Stomach smooth muscle (tissue), 2 donors: ENCODE data around the gene SEMA4A.

Experiments used
- H3K27ac ChIP-seq: one replicate; pipeline ENCODE4 v1.7.0; 2013; ENCODE audit warnings: mild to moderate bottlenecking, low read length, inconsistent platforms
- H3K27me3 ChIP-seq, 2 donors: one replicate each; pipeline ENCODE4 v1.7.0; 2013; ENCODE audit warnings: low read length in 2 of 2; ENCODE audit not compliant: insufficient read depth in 2 of 2, control insufficient read depth in 1 of 2
- H3K36me3 ChIP-seq, 2 donors: one replicate each; pipeline ENCODE4 v1.7.0; 2013; ENCODE audit warnings: low read length in 2 of 2; ENCODE audit not compliant: control insufficient read depth in 2 of 2, insufficient read depth in 2 of 2
- H3K4me1 ChIP-seq: one replicate; pipeline ENCODE4 v1.7.0; 2013; ENCODE audit warnings: low read length; ENCODE audit not compliant: control insufficient read depth, insufficient read depth
- H3K4me3 ChIP-seq, 2 donors: one replicate each; pipeline ENCODE4 v1.7.0; 2013; ENCODE audit warnings: low read length in 2 of 2
- H3K9ac ChIP-seq, 2 donors: one replicate each; pipeline ENCODE4 v1.7.0; 2013; ENCODE audit warnings: low read length in 2 of 2, mild to moderate bottlenecking in 1 of 2
- H3K9me3 ChIP-seq, 2 donors: one replicate each; pipeline ENCODE4 v1.7.0; 2013; ENCODE audit warnings: low read length in 2 of 2; ENCODE audit not compliant: control insufficient read depth in 2 of 2
- donor health status: healthy.
- donor health status: Pancreatic carcinoma.

SEMA4A gene

GRCh38 chr1:156191292-156191964, 38.0 kb downstream of the SEMA4A start:
- H3K4me1 ChIP-seq: peaks cover 17% of the 10 kb centered on the region
- no peaks in the 10 kb centered on the region for H3K27me3 ChIP-seq
- no peak overlapping the region for H3K27ac ChIP-seq
- H3K4me3 ChIP-seq: no peak overlapping the region
- H3K9ac ChIP-seq: no peak overlapping the region
- H3K9me3 ChIP-seq: no peaks in the 10 kb centered on the region
- H3K36me3 ChIP-seq: peaks cover 0 to 10% of the 10 kb centered on the region in 2 donors

GRCh38 chr1:156193208-156193487, 39.8 kb downstream of the SEMA4A start:
- Histone ChIP-seq H3K4me3 (peak overlapping the region; percentile 89 to 99), H3K9ac (peak overlapping the region; percentile 85 to 86), H3K36me3 (peaks cover 0 to 12% of the 10 kb centered on the region in 2 donors), H3K4me1 (peaks cover 18% of the 10 kb centered on the region), H3K27me3 (no peaks in the 10 kb centered on the region), H3K9me3 (no peaks in the 10 kb centered on the region), H3K27ac (peak overlapping the region; percentile 76)

DNA sequence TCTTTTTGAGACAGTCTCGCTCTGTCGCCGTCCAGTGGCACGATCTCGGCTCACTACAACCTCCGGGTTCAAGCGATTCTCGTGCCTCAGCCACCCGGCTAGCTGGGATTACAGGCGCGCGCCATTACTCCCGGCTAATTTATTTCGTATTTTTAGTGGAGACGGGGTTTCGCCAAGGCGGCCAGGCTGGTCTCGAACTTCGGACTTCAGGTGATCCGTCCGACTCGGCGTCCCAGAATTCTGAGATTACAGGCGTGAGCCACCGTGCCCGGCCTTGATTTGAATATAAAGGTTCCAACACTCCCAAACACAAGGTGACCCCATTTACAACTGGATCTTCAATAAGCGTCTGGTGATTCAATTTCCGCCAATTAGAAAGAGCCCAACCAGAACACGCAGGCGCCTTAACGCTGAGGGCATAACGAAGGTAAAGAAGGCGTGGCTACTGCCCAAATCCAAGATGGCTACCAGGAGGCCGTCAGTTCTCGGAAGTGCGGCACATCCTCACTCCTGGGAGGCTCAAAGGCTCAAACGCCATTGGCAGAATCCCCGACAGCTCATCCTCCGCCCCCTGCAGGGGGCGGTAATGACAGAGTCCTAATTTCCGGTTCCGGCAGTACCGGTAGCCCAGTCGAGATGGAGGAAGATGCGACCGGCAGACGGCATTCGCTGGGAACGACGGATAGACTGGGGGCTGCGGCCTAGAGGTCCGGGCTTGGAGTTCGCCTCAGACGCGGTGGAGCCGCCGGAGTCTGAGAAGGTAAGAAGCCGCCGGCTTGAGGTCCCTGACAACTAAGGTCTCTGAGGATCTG, 40.3 kb downstream of the SEMA4A start, which contains the start of gene SLC25A44:
SLC25A44 (plus strand) TSS at position 617 of the 812 bp plus-strand sequence. CDS start 5,744 bp downstream, outside the sequence.
- Histone ChIP-seq H3K36me3 (peaks cover 0 to 12% of the 10 kb centered on the region in 2 donors), H3K27ac (peak within 1 kb of the TSS; percentile 76), H3K9ac (peak within 1 kb of the TSS; percentile 85 to 90), H3K4me1 (peaks cover 18% of the 10 kb centered on the region), H3K9me3 (no peaks in the 10 kb centered on the region), H3K27me3 (no peaks in the 10 kb centered on the region), H3K4me3 (peak within 1 kb of the TSS; percentile 93 to 99)

GRCh38 chr1:156194300-156194652, 40.9 kb downstream of the SEMA4A start:
- peak overlapping the region; percentile 76 for H3K27ac ChIP-seq
- no peaks in the 10 kb centered on the region for H3K9me3 ChIP-seq
- peak overlapping the region; percentile 93 to 99 for H3K4me3 ChIP-seq
- H3K9ac ChIP-seq: peak overlapping the region; percentile 80 to 90
- peaks cover 0 to 12% of the 10 kb centered on the region in 2 donors for H3K36me3 ChIP-seq
- no peaks in the 10 kb centered on the region for H3K27me3 ChIP-seq
- H3K4me1 ChIP-seq: peaks cover 18% of the 10 kb centered on the region

GRCh38 chr1:156195853-156196252, 42.5 kb downstream of the SEMA4A start:
- Histone ChIP-seq H3K9ac (no peak overlapping the region), H3K27ac (no peak overlapping the region), H3K4me1 (peaks cover 21% of the 10 kb centered on the region)

DNA sequence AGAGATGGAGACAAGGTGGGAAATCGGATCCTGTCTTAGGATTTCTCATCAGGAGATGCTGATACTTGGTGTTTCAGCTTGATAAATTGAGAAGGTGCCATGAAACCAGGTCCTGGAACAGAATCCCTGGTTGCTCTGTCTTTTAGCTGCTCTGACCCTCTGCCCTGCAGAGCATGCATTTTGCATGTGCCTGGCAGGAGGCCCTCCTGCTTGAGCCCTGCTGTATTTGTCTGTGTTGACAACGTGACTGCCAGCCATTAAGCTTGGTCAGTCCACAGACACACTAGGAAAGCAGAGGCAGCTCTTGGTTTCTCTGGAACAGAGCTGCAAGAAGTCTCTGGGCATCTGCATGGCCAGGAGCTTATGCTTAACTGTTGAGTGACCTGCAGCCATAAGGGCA, 43.1 kb downstream of the SEMA4A start:
- H3K36me3 ChIP-seq: peaks cover 10 to 24% of the 10 kb centered on the region in 2 donors
- H3K4me1 ChIP-seq: peaks cover 21% of the 10 kb centered on the region
- no peak overlapping the region for H3K9ac ChIP-seq
- H3K4me3 ChIP-seq: no peak overlapping the region
- no peaks in the 10 kb centered on the region for H3K9me3 ChIP-seq
- H3K27me3 ChIP-seq: no peaks in the 10 kb centered on the region
- H3K27ac ChIP-seq: no peak overlapping the region

More at GRCh38 chr1:156195853-156196252, 42.5 kb downstream of the SEMA4A start:
- no peaks in the 10 kb centered on the region for H3K9me3 ChIP-seq
- H3K36me3 ChIP-seq: peaks cover 10 to 21% of the 10 kb centered on the region in 2 donors
- H3K27me3 ChIP-seq: no peaks in the 10 kb centered on the region
- no peak overlapping the region for H3K4me3 ChIP-seq

DNA sequence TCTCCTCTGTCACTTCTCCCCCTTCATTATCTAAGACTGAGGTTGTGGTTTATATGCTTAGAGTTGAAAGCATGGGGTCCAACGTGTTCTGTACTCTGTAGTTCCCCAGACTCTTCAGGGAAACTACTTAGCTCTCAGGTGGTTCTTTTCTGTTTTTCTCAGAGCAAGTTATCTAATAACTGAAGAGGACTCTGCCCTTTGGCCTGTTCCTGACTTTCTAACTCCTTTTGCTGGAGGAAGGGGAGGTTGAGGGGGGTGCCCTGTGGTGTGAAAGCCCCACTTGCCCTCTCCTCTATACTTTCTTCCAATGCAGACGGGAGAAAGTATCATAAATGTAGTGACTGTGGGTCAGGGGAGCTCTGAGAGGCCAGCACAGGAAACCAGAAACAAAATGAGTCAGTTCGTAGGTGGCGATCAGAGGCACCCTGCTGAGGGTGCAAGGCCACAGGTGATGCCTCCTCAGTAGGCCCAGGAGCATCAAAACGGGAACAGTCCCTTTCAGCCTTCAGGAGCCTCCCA, 45.5 kb downstream of the SEMA4A start:
- Histone ChIP-seq H3K27me3 (no peaks in the 10 kb centered on the region), H3K9ac (no peak overlapping the region), H3K4me1 (peaks cover 18% of the 10 kb centered on the region), H3K9me3 (no peaks in the 10 kb centered on the region), H3K27ac (no peak overlapping the region), H3K36me3 (peaks cover 15 to 31% of the 10 kb centered on the region in 2 donors), H3K4me3 (no peak overlapping the region)

- no peak overlapping the region for H3K27ac ChIP-seq
- H3K27me3 ChIP-seq: no peaks in the 10 kb centered on the region
- H3K9ac ChIP-seq: peak overlapping the region in 1 of 2 donors; percentile 29
- peaks cover 10% of the 10 kb centered on the region for H3K4me1 ChIP-seq
- H3K9me3 ChIP-seq: no peaks in the 10 kb centered on the region
- no peak overlapping the region for H3K4me3 ChIP-seq
- H3K36me3 ChIP-seq: peaks cover 15 to 31% of the 10 kb centered on the region in 2 donors
Observed at GRCh38 chr1:156200044-156200443, 46.7 kb downstream of the SEMA4A start.

GRCh38 chr1:156203331-156203730, 49.9 kb downstream of the SEMA4A start:
- H3K9me3 ChIP-seq: no peaks in the 10 kb centered on the region
- peaks cover 15 to 22% of the 10 kb centered on the region in 2 donors for H3K36me3 ChIP-seq
- no peak overlapping the region for H3K4me3 ChIP-seq
- no peak overlapping the region for H3K27ac ChIP-seq
- H3K27me3 ChIP-seq: no peaks in the 10 kb centered on the region
- no peak overlapping the region for H3K9ac ChIP-seq
- H3K4me1 ChIP-seq: peaks cover 3% of the 10 kb centered on the region

- H3K27me3 ChIP-seq: no peaks in the 10 kb centered on the region
- peaks cover 3% of the 10 kb centered on the region for H3K4me1 ChIP-seq
- H3K9ac ChIP-seq: no peak overlapping the region
- no peaks in the 10 kb centered on the region for H3K9me3 ChIP-seq
- no peak overlapping the region for H3K27ac ChIP-seq
- no peak overlapping the region for H3K4me3 ChIP-seq
- H3K36me3 ChIP-seq: peaks cover 20 to 26% of the 10 kb centered on the region in 2 donors
Observed at GRCh38 chr1:156204686-156205085, 51.3 kb downstream of the SEMA4A start.
